Activated CD4-positive, alpha-beta T cell treated with anti-CD3 and anti-CD28 coated beads for 36 hours (primary cell): ENCODE measurements around the gene ALX1. TPM values are rescaled to one million over a fixed set of nuclear protein-coding genes. Genes with fewer than 3 reads are reported as not detected.

Experiments used
- ATAC-seq: fragments of 200-7000 bp; cut with Tn5 transposase; one replicate; pipeline ENCODE4 v1.10.0; 2021; ENCODE audit warnings: mild to moderate bottlenecking, moderate library complexity
- CTCF ChIA-PET: fragments of 350-600 bp; sonication (Branson Sonifier 250); formaldehyde crosslinking; loops from one replicate; lab custom pipeline; 2021; ENCODE audit warnings: antibody characterized with exemption; lab: Charles Lee
- POLR2A ChIA-PET: fragments of 350-600 bp; sonication (Branson Sonifier 250); formaldehyde crosslinking; loops from one replicate; lab custom pipeline; 2021; ENCODE audit warnings: antibody characterized with exemption, inconsistent platforms; lab: Charles Lee
- DNase-seq: peaks from one replicate; pipeline ENCODE4 v3.0.0-alpha.2; 2020
- H3K27ac Mint-ChIP-seq: one replicate; pipeline ENCODE4 v1.8.0; 2021; ENCODE audit warnings: mixed read lengths
- H3K27me3 Mint-ChIP-seq: one replicate; pipeline ENCODE4 v1.8.0; 2021; ENCODE audit warnings: mixed read lengths
- H3K36me3 Mint-ChIP-seq: one replicate; pipeline ENCODE4 v1.8.0; 2021; ENCODE audit warnings: low read depth, mixed read lengths
- H3K4me1 Mint-ChIP-seq: one replicate; pipeline ENCODE4 v1.8.0; 2021; ENCODE audit warnings: mixed read lengths
- H3K4me3 Mint-ChIP-seq: one replicate; pipeline ENCODE4 v1.8.0; 2021; ENCODE audit warnings: mild to moderate bottlenecking, moderate library complexity, mixed read lengths
- H3K9me3 Mint-ChIP-seq: one replicate; pipeline ENCODE4 v1.8.0; 2021; ENCODE audit warnings: low read depth, mixed read lengths
- intact Hi-C, 2 experiments: fragments of 100-400 bp; cut with DNase I in 1 of 2; cut with micrococcal nuclease in 1 of 2; formaldehyde crosslinking; loops; one replicate each; pipeline versions ENCODE4 v1.14.2 to v1.15.1; 2022 to 2024; cut with DNase I, micrococcal nuclease
- total RNA-seq, 2 experiments: library from RNA; stranded (reverse); gene quantifications; one replicate each; pipeline ENCODE4 v1.2.3, GENCODE V29; 2021

ALX1 gene
- not detected for total RNA-seq

GRCh38 chr12:85280165-85280983 is at the start of gene ALX1:
Gene ALX1, plus strand, starts transcription at chr12:85280220. Its CDS starts 42 bp downstream, at chr12:85280262.
- intact Hi-C loops: no loop called here
- ATAC-seq: no peak
- no peak within 1 kb of the TSS for H3K27ac Mint-ChIP-seq
- ChIA-PET CTCF (interaction anchor here (0.6 to 1.3 kb wide), 5 partner anchors 25 to 1722 kb away, joined by 3 to 5 read pairs (median 3); no protein-coding TSS in a partner anchor), POLR2A (no interaction called here)
- peaks cover 5% of the 10 kb centered on the region for H3K4me1 Mint-ChIP-seq
- peaks cover 1% of the 10 kb centered on the region for H3K9me3 Mint-ChIP-seq
- H3K36me3 Mint-ChIP-seq: no peaks in the 10 kb centered on the region
- H3K27me3 Mint-ChIP-seq: peaks cover 56% of the 10 kb centered on the region
- DNase-seq: peak; percentile 10
- H3K4me3 Mint-ChIP-seq: peak within 1 kb of the TSS; percentile 47

- ATAC-seq (no peak), DNase-seq (no peak)
- H3K27ac Mint-ChIP-seq: no peak overlapping the region
- H3K9me3 Mint-ChIP-seq: peaks cover 2% of the 10 kb centered on the region
- intact Hi-C loops: no loop called here
- ChIA-PET POLR2A (no interaction called here), CTCF (no interaction called here)
- no peak overlapping the region for H3K4me3 Mint-ChIP-seq
- H3K36me3 Mint-ChIP-seq: no peaks in the 10 kb centered on the region
- no peaks in the 10 kb centered on the region for H3K27me3 Mint-ChIP-seq
- no peaks in the 10 kb centered on the region for H3K4me1 Mint-ChIP-seq
These were observed 42.7 kb upstream of the ALX1 start for GRCh38 chr12:85237327-85237726.

- H3K4me3 Mint-ChIP-seq: no peak overlapping the region
- H3K27me3 Mint-ChIP-seq: no peaks in the 10 kb centered on the region
- DNase-seq (no peak), ATAC-seq (no peak)
- H3K4me1 Mint-ChIP-seq: no peaks in the 10 kb centered on the region
- intact Hi-C loops: no loop called here
- no peaks in the 10 kb centered on the region for H3K9me3 Mint-ChIP-seq
- no peak overlapping the region for H3K27ac Mint-ChIP-seq
- ChIA-PET POLR2A (no interaction called here), CTCF (no interaction called here)
- no peaks in the 10 kb centered on the region for H3K36me3 Mint-ChIP-seq
These were observed 35.5 kb upstream of the ALX1 start for GRCh38 chr12:85244561-85244960.

- no peaks in the 10 kb centered on the region for H3K36me3 Mint-ChIP-seq
- H3K27ac Mint-ChIP-seq: no peak overlapping the region
- CTCF ChIA-PET: no interaction called here
- ATAC-seq (no peak), DNase-seq (no peak)
- no peaks in the 10 kb centered on the region for H3K9me3 Mint-ChIP-seq
- POLR2A ChIA-PET: no interaction called here
- H3K4me3 Mint-ChIP-seq: no peak overlapping the region
- intact Hi-C loops: no loop called here
- H3K4me1 Mint-ChIP-seq: no peaks in the 10 kb centered on the region
- H3K27me3 Mint-ChIP-seq: no peaks in the 10 kb centered on the region
These were observed 26.2 kb upstream of the ALX1 start for GRCh38 chr12:85253853-85254252.

GRCh38 chr12:85257671-85258070 is 22.3 kb upstream of the ALX1 start:
- POLR2A ChIA-PET: no interaction called here
- DNase-seq (no peak), ATAC-seq (no peak)
- intact Hi-C loops: no loop called here
- Mint-ChIP-seq H3K4me3 (no peak overlapping the region), H3K27me3 (no peaks in the 10 kb centered on the region), H3K9me3 (no peaks in the 10 kb centered on the region), H3K27ac (no peak overlapping the region), H3K4me1 (no peaks in the 10 kb centered on the region), H3K36me3 (no peaks in the 10 kb centered on the region)
- CTCF ChIA-PET: no interaction called here

GRCh38 chr12:85260447-85260846 is 19.6 kb upstream of the ALX1 start:
- Mint-ChIP-seq H3K27me3 (no peaks in the 10 kb centered on the region), H3K36me3 (no peaks in the 10 kb centered on the region), H3K9me3 (no peaks in the 10 kb centered on the region), H3K4me3 (no peak overlapping the region), H3K4me1 (no peaks in the 10 kb centered on the region), H3K27ac (no peak overlapping the region)
- CTCF ChIA-PET: interaction anchor here (1.6 kb wide), 1 partner anchor 17 kb away, joined by 4 read pairs; no protein-coding TSS in a partner anchor
- ATAC-seq (no peak), DNase-seq (no peak)
- POLR2A ChIA-PET: no interaction called here
- intact Hi-C loops: no loop called here

GRCh38 chr12:85260896-85261295 is 19.1 kb upstream of the ALX1 start:
- ChIA-PET CTCF (interaction anchor here (1.6 kb wide), 1 partner anchor 16 kb away, joined by 4 read pairs; no protein-coding TSS in a partner anchor), POLR2A (no interaction called here)
- DNase-seq (no peak), ATAC-seq (no peak)
- Mint-ChIP-seq H3K27ac (no peak overlapping the region), H3K4me1 (no peaks in the 10 kb centered on the region), H3K9me3 (no peaks in the 10 kb centered on the region), H3K27me3 (no peaks in the 10 kb centered on the region), H3K36me3 (no peaks in the 10 kb centered on the region), H3K4me3 (no peak overlapping the region)
- intact Hi-C loops: no loop called here

- DNase-seq (no peak), ATAC-seq (no peak)
- ChIA-PET CTCF (no interaction called here), POLR2A (no interaction called here)
- Mint-ChIP-seq H3K27me3 (no peaks in the 10 kb centered on the region), H3K9me3 (no peaks in the 10 kb centered on the region), H3K27ac (no peak overlapping the region), H3K4me1 (no peaks in the 10 kb centered on the region), H3K36me3 (no peaks in the 10 kb centered on the region), H3K4me3 (no peak overlapping the region)
- intact Hi-C loops: no loop called here
These were observed 13.7 kb upstream of the ALX1 start for GRCh38 chr12:85266356-85266755.

- H3K9me3 Mint-ChIP-seq: peaks cover 1% of the 10 kb centered on the region
- H3K36me3 Mint-ChIP-seq: no peaks in the 10 kb centered on the region
- ChIA-PET POLR2A (no interaction called here), CTCF (no interaction called here)
- H3K4me1 Mint-ChIP-seq: no peaks in the 10 kb centered on the region
- no peak overlapping the region for H3K4me3 Mint-ChIP-seq
- intact Hi-C loops: no loop called here
- peaks cover 40% of the 10 kb centered on the region for H3K27me3 Mint-ChIP-seq
- DNase-seq (no peak), ATAC-seq (peak; percentile 30)
- no peak overlapping the region for H3K27ac Mint-ChIP-seq
These were observed 6.4 kb upstream of the ALX1 start for GRCh38 chr12:85273381-85274314.

GRCh38 chr12:85274315-85274651 is 5.7 kb upstream of the ALX1 start:
- Mint-ChIP-seq H3K4me1 (no peaks in the 10 kb centered on the region), H3K9me3 (peaks cover 1% of the 10 kb centered on the region), H3K27ac (no peak overlapping the region), H3K4me3 (no peak overlapping the region), H3K27me3 (peaks cover 43% of the 10 kb centered on the region), H3K36me3 (no peaks in the 10 kb centered on the region)
- ChIA-PET CTCF (no interaction called here), POLR2A (no interaction called here)
- ATAC-seq: no peak
- no peak for DNase-seq
- intact Hi-C loops: no loop called here

- ATAC-seq (no peak), DNase-seq (no peak)
- peaks cover 51% of the 10 kb centered on the region for H3K27me3 Mint-ChIP-seq
- POLR2A ChIA-PET: no interaction called here
- CTCF ChIA-PET: interaction anchor here (0.6 kb wide), 1 partner anchor 1071 kb away, joined by 3 read pairs; no protein-coding TSS in a partner anchor
- intact Hi-C loops: loop anchor here in 1 of 2 experiments (5.0 kb wide), 1 partner anchor 363 kb away; the partner anchor contains the start of gene SLC6A15
- peaks cover 4% of the 10 kb centered on the region for H3K4me1 Mint-ChIP-seq
- no peak overlapping the region for H3K4me3 Mint-ChIP-seq
- no peak overlapping the region for H3K27ac Mint-ChIP-seq
- no peaks in the 10 kb centered on the region for H3K36me3 Mint-ChIP-seq
- H3K9me3 Mint-ChIP-seq: peaks cover 1% of the 10 kb centered on the region
These were observed 4.6 kb upstream of the ALX1 start for GRCh38 chr12:85275374-85275773.
